Fibroblast of skin of left quadriceps (primary cell): ENCODE data around the gene MTUS2.

Experiments used
- DNase-seq, 2 experiments: peaks; one replicate each; pipeline ENCODE4 v3.0.0-alpha.2; 2013; ENCODE audit warnings: low read depth in 2 of 2

MTUS2 gene

GRCh38 chr13:29230299-29230845, 410.2 kb downstream of the MTUS2 start:
- DNase-seq = no peak

GRCh38 chr13:29239653-29240525, 419.8 kb downstream of the MTUS2 start:
- no peak for DNase-seq

DNA sequence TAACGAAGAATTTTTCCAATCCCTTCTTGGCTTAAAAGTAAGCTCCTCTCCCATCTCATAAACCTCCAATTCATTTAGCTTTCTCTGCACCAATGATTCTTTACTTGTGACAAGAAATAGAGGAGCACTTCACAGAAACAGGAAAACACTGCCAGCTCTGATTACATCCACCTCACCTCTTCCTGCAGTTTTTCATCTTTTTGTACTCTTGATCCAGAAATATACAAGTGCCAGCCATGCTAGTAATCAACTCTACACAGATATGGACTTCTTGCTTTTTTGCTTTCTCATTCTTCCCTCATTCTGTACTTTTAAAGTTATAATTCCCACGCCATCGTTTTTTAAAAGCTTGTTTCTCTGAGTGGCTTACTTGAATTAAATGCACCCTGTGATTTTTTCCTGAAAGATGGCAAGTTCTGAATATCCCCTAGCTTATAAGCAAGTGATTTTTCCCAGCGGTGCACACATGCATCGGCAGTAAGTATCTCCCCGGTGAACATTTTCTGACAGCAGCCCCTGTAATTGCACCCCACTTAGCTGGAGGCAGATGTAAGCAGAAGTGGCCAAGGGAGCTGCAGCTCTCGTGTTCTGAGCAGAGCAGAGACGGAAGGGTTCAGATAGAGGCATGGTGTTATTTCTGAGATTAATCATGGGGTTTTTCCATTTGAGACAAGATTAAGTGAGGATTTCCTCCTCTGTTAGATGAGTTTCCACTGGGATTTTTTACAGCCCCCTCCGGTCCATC, 434.7 kb downstream of the MTUS2 start:
- DNase-seq = no peak

- DNase-seq = no peak
Measured at GRCh38 chr13:29255567-29255966, 435.4 kb downstream of the MTUS2 start.

DNA sequence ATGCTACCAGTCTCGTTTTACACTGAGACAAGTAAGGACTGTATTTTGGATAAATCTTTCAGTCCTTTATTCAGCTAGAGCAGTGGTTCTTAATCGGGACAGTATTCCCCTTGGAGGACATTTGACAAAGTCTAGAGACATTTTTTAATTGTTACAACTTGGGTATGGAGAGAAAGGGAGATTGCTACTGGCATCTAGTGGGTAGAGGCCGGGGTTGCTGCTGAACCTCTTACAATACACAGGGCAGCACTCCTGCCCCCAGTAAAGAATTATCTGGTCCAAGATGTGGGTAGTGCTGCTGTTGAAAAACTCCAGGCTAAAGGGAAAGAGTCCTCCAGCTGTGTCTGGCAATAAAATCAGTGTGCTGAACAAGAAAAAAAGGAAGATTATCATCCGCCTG, 440.5 kb downstream of the MTUS2 start:
- DNase-seq = no peak

- no peak for DNase-seq
Measured at GRCh38 chr13:29266261-29266660, 446.1 kb downstream of the MTUS2 start.

GRCh38 chr13:29266756-29267733, 446.9 kb downstream of the MTUS2 start:
- DNase-seq = no peak

- DNase-seq = no peak
Measured at GRCh38 chr13:29270271-29270985, 450.3 kb downstream of the MTUS2 start.

GRCh38 chr13:29271606-29272005, 451.5 kb downstream of the MTUS2 start:
- DNase-seq = no peak

GRCh38 chr13:29279356-29280254, 459.5 kb downstream of the MTUS2 start:
- no peak for DNase-seq

DNA sequence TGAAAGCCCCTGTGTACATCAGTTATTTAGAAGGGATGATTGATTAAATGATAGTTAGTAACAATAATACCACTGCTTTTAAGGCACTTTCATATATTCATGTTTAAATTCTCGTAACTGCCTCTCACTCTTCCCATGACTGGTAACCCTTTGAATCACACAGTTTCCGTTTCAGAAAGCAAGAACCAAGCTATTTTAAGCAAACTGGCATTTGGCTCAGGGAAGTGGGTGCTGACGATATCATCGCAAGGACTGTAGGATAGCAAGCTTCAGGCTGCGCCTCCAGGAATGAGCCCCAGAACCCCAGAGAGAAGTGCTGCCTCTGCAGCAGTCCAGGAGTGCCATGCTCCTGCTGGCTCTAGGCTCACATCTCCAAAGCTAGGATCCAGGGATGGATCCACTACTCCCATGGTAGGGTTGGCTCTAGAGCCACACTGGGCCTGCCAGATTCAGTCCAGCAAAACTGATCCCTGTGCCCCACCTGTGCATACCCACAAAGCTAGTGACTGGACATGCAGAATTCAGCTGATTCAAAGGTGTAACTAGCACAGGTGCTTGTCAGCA, 461.9 kb downstream of the MTUS2 start:
- no peak for DNase-seq

DNA sequence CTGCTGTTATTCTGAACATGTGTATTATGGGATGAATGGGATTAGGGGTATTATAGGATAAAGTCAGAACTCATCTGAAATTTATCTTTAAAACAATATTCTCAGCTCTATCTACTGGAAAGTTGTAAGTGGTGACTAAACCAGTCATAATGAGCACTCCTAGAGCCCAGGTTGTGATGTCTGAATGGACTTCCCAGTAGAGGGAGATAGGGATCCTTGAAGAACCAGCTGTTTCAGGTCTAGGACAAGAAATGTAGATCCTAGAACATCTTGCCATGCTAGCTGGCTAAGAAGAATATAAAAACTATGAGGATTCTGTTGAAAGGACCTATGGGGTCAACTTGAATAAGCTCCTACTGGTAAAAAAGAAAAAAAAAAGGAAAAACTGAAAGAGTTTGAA, 464.6 kb downstream of the MTUS2 start:
- DNase-seq = no peak

DNA sequence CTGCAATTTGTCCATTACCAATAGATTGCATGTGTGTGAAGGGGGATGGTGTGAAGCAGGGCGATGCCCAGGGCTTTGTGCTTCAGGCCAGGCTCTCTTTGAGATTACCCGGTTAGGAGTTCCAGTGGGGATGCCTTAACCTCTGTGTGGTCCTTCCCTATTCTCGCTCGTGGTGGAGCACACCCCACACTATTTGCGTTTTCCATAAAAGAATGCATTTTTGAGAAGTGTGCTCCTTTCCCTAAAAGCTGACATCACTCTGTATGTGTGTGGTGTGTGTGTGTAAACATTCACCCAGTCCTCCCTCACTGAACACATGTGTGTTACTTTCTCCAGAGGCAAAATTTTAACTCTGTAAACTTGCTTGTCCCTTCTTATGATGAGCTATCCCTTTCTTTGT, 467.1 kb downstream of the MTUS2 start:
- no peak for DNase-seq

DNA sequence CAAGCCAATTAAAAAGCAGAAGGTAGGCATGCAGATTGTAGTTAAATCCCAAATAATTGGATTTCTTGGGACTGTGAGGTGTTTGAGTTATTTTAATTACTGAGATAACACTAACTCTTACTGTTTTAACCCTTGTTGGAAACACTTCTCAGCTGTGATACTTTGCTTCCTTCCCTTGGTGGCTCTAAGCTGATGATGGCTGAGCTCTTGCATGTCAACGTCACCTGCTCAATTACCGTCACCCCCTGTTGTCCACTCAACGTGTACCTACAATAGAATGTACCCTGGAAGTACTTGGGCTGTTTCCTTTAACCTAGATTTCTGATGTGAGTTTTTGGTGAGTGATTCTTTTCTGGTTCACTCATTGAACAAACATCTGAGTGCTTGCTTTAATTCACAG, 471.9 kb downstream of the MTUS2 start:
- no peak for DNase-seq

DNA sequence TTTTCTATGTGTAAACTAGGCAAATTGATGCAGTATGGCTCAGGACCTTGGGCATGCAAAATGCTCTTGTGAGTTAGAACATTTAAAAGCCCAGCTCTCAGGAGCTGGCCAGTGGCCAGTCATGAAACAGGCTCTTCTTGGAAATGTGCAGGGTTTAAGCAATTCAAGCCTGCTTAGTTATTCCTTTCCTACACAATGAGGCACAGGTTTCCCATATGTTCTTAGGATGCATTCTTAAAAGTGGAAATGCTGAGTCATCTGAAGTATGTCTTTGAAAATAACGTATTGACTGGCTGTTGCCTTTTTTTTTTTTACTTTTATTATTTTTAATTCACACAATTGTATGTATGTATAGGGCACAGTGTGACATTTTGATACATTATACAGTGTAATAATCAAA, 474.7 kb downstream of the MTUS2 start:
- no peak for DNase-seq

DNA sequence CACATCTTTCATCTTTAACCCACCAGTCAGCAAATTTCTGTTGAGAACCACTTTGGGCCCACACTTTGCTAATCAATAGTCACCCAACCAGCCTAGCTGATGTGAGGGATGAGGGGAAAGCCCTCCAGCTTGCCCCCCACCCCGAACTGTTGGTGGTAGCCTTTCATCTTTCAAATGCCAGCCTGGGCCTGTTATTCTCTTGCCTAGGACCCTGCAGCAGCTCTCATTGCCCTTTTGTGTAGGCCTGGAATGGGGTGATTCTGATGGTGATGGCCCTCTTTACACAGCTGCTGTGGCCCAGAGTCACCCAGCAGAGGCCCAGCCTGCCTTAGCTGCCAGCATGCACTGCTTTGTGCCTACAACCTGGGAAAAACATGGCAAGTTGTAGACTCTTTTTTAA, 480.9 kb downstream of the MTUS2 start:
- DNase-seq = no peak

GRCh38 chr13:29304148-29304547, 484.0 kb downstream of the MTUS2 start:
- no peak for DNase-seq

GRCh38 chr13:29310806-29311205, 490.7 kb downstream of the MTUS2 start:
- DNase-seq = no peak

GRCh38 chr13:29315847-29316246, 495.7 kb downstream of the MTUS2 start:
- no peak for DNase-seq

- no peak for DNase-seq
Measured at GRCh38 chr13:29317828-29318227, 497.7 kb downstream of the MTUS2 start.
